ENCODE results near the gene VWA7. TPM values are rescaled to one million over a fixed set of nuclear protein-coding genes. Genes with fewer than 3 reads are reported as not detected.
"Not testable (repeated sequence)": the region's sequence is repeated elsewhere in the genome, so short reads cannot be mapped to it uniquely, and the experiment has no call there.

VWA7 gene
- total RNA-seq, 1 donor, result 0.36 TPM

DNA sequence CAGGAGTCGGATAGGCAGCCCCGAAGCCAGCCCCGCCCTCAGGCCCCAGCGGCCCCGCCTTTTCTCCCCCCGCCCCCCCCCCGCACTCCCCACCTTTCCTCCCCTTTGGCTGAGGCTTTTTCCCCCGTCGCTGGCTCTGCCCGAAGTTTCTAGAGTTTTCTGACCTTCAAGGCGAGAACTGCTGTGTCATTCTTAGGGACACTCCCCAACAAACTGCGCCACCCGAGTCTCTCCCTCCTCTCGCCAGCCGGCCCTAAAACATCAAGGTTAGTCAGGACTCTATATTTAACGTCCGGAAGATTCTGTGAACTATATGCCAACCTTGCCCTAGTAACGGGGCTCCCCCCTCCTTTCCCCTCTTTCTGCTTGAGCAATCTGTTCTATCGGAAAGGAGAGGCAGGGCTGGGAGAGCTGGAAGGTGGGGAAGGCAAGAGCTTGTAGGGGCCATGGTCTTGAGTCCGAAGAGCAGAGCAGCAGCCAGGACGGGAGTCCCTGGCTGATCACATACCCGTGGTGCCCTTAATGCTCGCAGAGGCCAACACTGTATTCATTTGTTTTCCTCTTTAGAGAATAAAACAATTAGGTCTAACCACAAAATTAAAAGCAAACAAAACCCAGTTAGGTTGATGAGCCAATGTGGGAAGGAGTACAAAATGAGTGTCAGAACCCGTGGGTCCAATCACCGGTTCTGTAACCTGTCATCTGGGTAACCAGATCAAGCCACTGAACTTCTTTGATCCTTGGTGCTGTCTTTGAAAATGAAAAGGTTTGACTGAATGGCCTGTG is 45.1 kb upstream of the VWA7 start:
- peak; percentile 95 for DNase-seq (ENCODE audit: insufficient read length, low spot score, missing footprints)
- H2AFZ ChIP-seq (ENCODE audit: low read length), result peak overlapping the region; percentile 94
- no peaks in the 10 kb centered on the region for H4K20me1 ChIP-seq (ENCODE audit: insufficient read depth, low read length)
- H3K4me3 ChIP-seq (ENCODE audit: insufficient read depth, low read length), result peak overlapping the region; percentile 79
- peaks cover 29% of the 10 kb centered on the region for H3K4me1 ChIP-seq (ENCODE audit: insufficient read depth, low read length)
- H3K9me3 ChIP-seq (ENCODE audit: low read depth, low read length), result no peaks in the 10 kb centered on the region
- H3K79me2 ChIP-seq (ENCODE audit: insufficient read depth, low read length), result peaks cover 4% of the 10 kb centered on the region
- H3K4me2 ChIP-seq (ENCODE audit: insufficient read depth, low read length), result peak overlapping the region; percentile 95
- H3K27me3 ChIP-seq (ENCODE audit: insufficient read depth, low read length), result no peaks in the 10 kb centered on the region
- no peaks in the 10 kb centered on the region for H3K36me3 ChIP-seq (ENCODE audit: insufficient read depth, low read length)
- TF ChIP-seq, protein P1, sequence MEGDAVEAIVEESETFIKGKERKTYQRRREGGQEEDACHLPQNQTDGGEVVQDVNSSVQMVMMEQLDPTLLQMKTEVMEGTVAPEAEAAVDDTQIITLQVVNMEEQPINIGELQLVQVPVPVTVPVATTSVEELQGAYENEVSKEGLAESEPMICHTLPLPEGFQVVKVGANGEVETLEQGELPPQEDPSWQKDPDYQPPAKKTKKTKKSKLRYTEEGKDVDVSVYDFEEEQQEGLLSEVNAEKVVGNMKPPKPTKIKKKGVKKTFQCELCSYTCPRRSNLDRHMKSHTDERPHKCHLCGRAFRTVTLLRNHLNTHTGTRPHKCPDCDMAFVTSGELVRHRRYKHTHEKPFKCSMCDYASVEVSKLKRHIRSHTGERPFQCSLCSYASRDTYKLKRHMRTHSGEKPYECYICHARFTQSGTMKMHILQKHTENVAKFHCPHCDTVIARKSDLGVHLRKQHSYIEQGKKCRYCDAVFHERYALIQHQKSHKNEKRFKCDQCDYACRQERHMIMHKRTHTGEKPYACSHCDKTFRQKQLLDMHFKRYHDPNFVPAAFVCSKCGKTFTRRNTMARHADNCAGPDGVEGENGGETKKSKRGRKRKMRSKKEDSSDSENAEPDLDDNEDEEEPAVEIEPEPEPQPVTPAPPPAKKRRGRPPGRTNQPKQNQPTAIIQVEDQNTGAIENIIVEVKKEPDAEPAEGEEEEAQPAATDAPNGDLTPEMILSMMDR (IDR thresholded peaks at IDR 0.05; ENCODE audit: extremely low read depth, low read depth, low read length), result no peak
- H3K27ac ChIP-seq (ENCODE audit: low read depth, low read length), result peak overlapping the region; percentile 93

DNA sequence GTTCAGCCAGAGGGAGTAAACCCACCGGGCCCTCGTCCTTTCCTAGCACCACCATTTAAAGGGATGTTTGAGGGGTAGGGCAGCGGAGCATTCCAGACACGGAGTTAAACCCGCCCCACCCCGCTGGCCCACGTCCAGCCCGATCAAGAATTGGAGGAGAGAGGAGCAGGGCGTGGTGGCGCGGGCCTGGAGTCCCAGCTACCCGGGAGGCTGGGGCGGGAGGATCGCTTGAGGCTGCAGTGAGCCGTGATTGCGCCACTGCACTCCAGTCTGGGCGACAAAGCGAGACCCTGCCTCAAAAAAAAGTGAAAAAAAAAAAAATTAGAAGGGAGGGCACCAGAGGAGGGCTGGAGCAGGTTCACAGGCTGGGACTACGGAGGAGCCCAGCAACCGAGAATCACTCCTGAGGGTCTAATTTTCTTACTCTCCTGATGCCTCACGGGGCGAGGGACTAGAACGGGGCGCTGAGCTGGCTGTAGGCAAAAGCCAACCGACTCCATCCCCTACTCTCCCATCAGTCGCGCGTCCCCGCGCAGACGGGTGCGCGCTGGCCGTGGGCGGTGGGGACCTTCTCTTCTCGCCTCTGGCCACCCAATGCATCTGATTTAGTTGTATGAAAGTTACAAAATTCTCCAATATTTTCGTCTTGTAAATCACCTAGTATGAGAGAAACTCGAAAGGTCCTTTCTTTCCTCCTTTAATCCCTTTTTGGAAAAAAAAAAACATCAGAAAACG is 44.3 kb upstream of the VWA7 start:
- no peaks in the 10 kb centered on the region for H4K20me1 ChIP-seq (ENCODE audit: insufficient read depth, low read length)
- peak overlapping the region; percentile 79 for H3K4me3 ChIP-seq (ENCODE audit: insufficient read depth, low read length)
- peak; percentile 88 for DNase-seq (ENCODE audit: insufficient read length, low spot score, missing footprints)
- TF ChIP-seq, protein P1 (IDR thresholded peaks at IDR 0.05; ENCODE audit: extremely low read depth, low read depth, low read length), result no peak
- no peaks in the 10 kb centered on the region for H3K36me3 ChIP-seq (ENCODE audit: insufficient read depth, low read length)
- H3K4me1 ChIP-seq (ENCODE audit: insufficient read depth, low read length), result peaks cover 26% of the 10 kb centered on the region
- H3K27ac ChIP-seq (ENCODE audit: low read depth, low read length), result peak overlapping the region; percentile 91
- no peaks in the 10 kb centered on the region for H3K27me3 ChIP-seq (ENCODE audit: insufficient read depth, low read length)
- H3K4me2 ChIP-seq (ENCODE audit: insufficient read depth, low read length), result peak overlapping the region; percentile 95
- H3K9me3 ChIP-seq (ENCODE audit: low read depth, low read length), result no peaks in the 10 kb centered on the region
- H2AFZ ChIP-seq (ENCODE audit: low read length), result peak overlapping the region; percentile 88
- peaks cover 4% of the 10 kb centered on the region for H3K79me2 ChIP-seq (ENCODE audit: insufficient read depth, low read length)

DNA sequence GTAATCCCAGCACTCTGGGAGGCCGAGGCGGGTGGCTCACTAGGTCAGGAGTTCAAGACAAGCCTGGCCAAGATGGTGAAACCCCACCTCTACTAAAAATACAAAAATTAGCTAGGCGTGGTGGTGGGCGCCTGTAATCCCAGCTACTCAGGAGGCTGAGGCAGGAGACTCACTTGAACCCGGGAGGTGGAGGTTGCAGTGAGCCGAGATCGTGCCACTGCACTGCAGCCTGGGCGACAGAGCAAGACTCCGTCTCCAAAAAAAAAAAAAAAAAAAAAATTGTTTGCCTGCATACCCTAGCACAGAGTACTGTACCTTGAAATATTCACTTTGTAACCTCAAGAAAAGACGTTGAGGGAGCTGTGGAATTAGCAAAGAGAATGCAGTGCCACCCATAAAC is 43.3 kb upstream of the VWA7 start:
- H3K27ac ChIP-seq (ENCODE audit: low read depth, low read length); H3K79me2 ChIP-seq (ENCODE audit: insufficient read depth, low read length); H3K36me3 ChIP-seq (ENCODE audit: insufficient read depth, low read length); H3K4me3 ChIP-seq (ENCODE audit: insufficient read depth, low read length); H3K27me3 ChIP-seq (ENCODE audit: insufficient read depth, low read length); DNase-seq (ENCODE audit: insufficient read length, low spot score, missing footprints); H3K9me3 ChIP-seq (ENCODE audit: low read depth, low read length); H2AFZ ChIP-seq (ENCODE audit: low read length); H4K20me1 ChIP-seq (ENCODE audit: insufficient read depth, low read length); H3K4me2 ChIP-seq (ENCODE audit: insufficient read depth, low read length): not testable (repeated sequence)
- H3K4me1 ChIP-seq (ENCODE audit: insufficient read depth, low read length), result peaks cover 23% of the 10 kb centered on the region

DNA sequence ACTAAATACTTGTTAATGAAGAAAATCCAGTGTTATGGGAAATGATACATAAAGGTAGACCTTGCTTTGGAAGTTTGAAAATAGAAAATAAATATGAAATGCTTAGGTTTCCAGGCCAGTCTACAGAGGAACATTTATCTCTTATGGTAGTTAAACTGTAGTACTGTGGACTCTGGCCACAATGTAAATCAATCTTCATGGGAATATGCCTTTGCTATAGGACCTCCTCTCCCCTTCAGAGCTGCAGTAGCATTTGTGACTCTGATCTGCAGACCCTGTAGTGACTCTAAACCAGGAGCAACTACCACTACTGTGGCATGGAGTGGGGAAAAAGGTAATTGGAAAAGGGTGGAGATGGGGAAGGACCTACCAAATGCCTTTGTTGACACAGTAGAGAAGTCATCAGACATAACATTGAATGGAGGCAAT is 42.8 kb upstream of the VWA7 start:
- TF ChIP-seq, protein P1 (IDR thresholded peaks at IDR 0.05; ENCODE audit: extremely low read depth, low read depth, low read length), result no peak
- no peaks in the 10 kb centered on the region for H3K27me3 ChIP-seq (ENCODE audit: insufficient read depth, low read length)
- peaks cover 4% of the 10 kb centered on the region for H3K79me2 ChIP-seq (ENCODE audit: insufficient read depth, low read length)
- no peak overlapping the region for H2AFZ ChIP-seq (ENCODE audit: low read length)
- H3K4me1 ChIP-seq (ENCODE audit: insufficient read depth, low read length), result peaks cover 23% of the 10 kb centered on the region
- no peak for DNase-seq (ENCODE audit: insufficient read length, low spot score, missing footprints)
- H3K9me3 ChIP-seq (ENCODE audit: low read depth, low read length), result no peaks in the 10 kb centered on the region
- H3K36me3 ChIP-seq (ENCODE audit: insufficient read depth, low read length), result no peaks in the 10 kb centered on the region
- H4K20me1 ChIP-seq (ENCODE audit: insufficient read depth, low read length), result no peaks in the 10 kb centered on the region
- H3K4me2 ChIP-seq (ENCODE audit: insufficient read depth, low read length), result no peak overlapping the region
- H3K27ac ChIP-seq (ENCODE audit: low read depth, low read length), result no peak overlapping the region
- H3K4me3 ChIP-seq (ENCODE audit: insufficient read depth, low read length), result no peak overlapping the region

DNA sequence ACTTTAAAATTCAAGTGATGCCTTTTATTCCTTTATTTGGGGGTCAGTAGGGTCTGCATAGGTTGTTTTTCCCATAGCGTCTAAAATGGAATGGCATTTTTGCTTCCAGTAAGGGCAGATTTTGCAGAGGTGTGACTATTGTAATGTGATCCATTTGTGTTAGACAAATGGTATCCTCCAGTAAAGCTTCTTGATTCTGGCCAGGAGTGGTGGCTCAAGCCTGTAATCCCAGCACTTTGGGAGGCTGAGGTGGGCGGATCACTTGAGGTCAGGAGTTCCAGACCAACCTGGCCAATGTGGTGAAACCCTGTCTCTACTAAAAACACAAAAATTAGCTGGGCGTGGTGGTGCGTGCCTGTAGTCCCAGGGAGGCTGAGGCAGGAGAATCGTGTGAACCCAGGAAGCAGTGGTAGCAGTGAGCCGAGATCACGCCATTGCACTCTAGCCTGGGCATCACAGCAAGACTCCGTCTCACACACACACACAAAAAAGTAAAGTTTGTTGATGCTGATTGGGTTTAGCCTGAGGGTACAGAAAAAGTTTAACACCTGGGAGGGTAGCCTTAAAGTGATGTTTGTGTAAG is 40.9 kb upstream of the VWA7 start:
- Histone ChIP-seq H3K27ac (ENCODE audit: low read depth, low read length) (peak overlapping the region; percentile 12), H3K4me3 (ENCODE audit: insufficient read depth, low read length) (peak overlapping the region; percentile 67), H3K4me2 (ENCODE audit: insufficient read depth, low read length) (peak overlapping the region; percentile 85), H3K4me1 (ENCODE audit: insufficient read depth, low read length) (peaks cover 32% of the 10 kb centered on the region)
- H3K27me3 ChIP-seq (ENCODE audit: insufficient read depth, low read length); H3K79me2 ChIP-seq (ENCODE audit: insufficient read depth, low read length); H3K36me3 ChIP-seq (ENCODE audit: insufficient read depth, low read length); H2AFZ ChIP-seq (ENCODE audit: low read length); H3K9me3 ChIP-seq (ENCODE audit: low read depth, low read length); H4K20me1 ChIP-seq (ENCODE audit: insufficient read depth, low read length): not testable (repeated sequence)
- DNase-seq (ENCODE audit: insufficient read length, low spot score, missing footprints), result peak; percentile 78

Data from osteoblast (primary cell).